HepG2 (cell line): ENCODE results near the gene BCAM. TPM values are rescaled to one million over a fixed set of nuclear protein-coding genes. Genes with fewer than 3 reads are reported as not detected.

Experiments used
- ATAC-seq: fragments of 200-7000 bp; cut with Tn5 transposase; 3 replicates; pipeline ENCODE4 v1.9.1; 2020; ENCODE audit warnings: mild to moderate bottlenecking, moderate library complexity
- BruUV-seq: library from RNA; stranded (reverse); fragments of 400-500 nt; replicated peaks from 2 replicates; lab custom pipeline; 2021; lab: Mats Ljungman, UMichigan
- CTCF ChIA-PET: fragments of 300-600 bp; formaldehyde crosslinking; extraction: SDS; loops from one replicate; lab custom pipeline; 2021; ENCODE audit warnings: low total read pairs, inconsistent platforms, low intra/inter-chr PET ratio; lab: Yijun Ruan, JAX
- POLR2A ChIA-PET: fragments of 350-600 bp; sonication (Branson Sonifier 250); formaldehyde crosslinking; loops from one replicate; lab custom pipeline; 2020; ENCODE audit warnings: antibody characterized with exemption, inconsistent platforms; lab: Yijun Ruan, JAX
- DNase-seq: peaks from one replicate; pipeline ENCODE4 v3.0.0-alpha.2; 2015; ENCODE audit warnings: low spot score
- FAIRE-seq: peaks from 3 replicates; lab custom pipeline; 2011; peaks lifted over from hg19 to GRCh38; lab: Jason Lieb, UNC
- H2AFZ ChIP-seq: one replicate; pipeline ENCODE4 v1.6.1; 2011; ENCODE audit warnings: low read length, inconsistent platforms
- H3K27ac ChIP-seq: fragments of 300-600 bp; 3 replicates; pipeline ENCODE4 v1.8.0; 2011; ENCODE audit warnings: mixed run types, mild to moderate bottlenecking, mixed read lengths, low read length, inconsistent platforms; ENCODE audit not compliant: insufficient read depth; ENCODE audit errors: extremely low read length
- H3K27me3 ChIP-seq, 2 experiments: fragments of 200-600 bp in 1 of 2; 2 replicates in 1 of 2; 3 replicates in 1 of 2; pipeline versions ENCODE4 v1.6.0 to v1.8.0; 2011; ENCODE audit warnings: low read length in 2 of 2, mild to moderate bottlenecking in 2 of 2, moderate library complexity in 2 of 2, inconsistent platforms in 1 of 2; ENCODE audit not compliant: insufficient read depth in 2 of 2, control insufficient read depth in 1 of 2
- H3K36me3 ChIP-seq, 2 experiments: fragments of 200-600 bp in 1 of 2; replicated peaks in 1 of 2; 2 replicates in 1 of 2; 3 replicates in 1 of 2; pipeline versions ENCODE4 v1.5.1 to v1.8.0; 2011; ENCODE audit warnings: low read length in 2 of 2, inconsistent platforms in 1 of 2; ENCODE audit not compliant: insufficient read depth in 2 of 2, control insufficient read depth in 1 of 2
- H3K4me1 ChIP-seq: 2 replicates; pipeline ENCODE4 v1.5.1; 2012; ENCODE audit warnings: low read length, inconsistent platforms; ENCODE audit not compliant: insufficient read depth
- H3K4me2 ChIP-seq: 2 replicates; pipeline ENCODE4 v1.6.0; 2011; ENCODE audit warnings: low read depth, low read length, inconsistent platforms
- H3K4me3 ChIP-seq, 3 experiments: fragments of 200-600 bp in 1 of 3; sonication (generic), shearing (Covaris generic) in 1 of 3; replicated peaks in 1 of 3; 2 replicates each; pipeline ENCODE4 v1.5.1; 2011 to 2016; ENCODE audit warnings: low read length in 3 of 3, inconsistent platforms in 2 of 3, low read depth in 2 of 3, mild to moderate bottlenecking in 2 of 3, control low read depth in 1 of 3, mixed read lengths in 1 of 3; ENCODE audit not compliant: insufficient read depth in 1 of 3
- H3K79me2 ChIP-seq: one replicate; pipeline ENCODE4 v1.6.1; 2011; ENCODE audit warnings: low read length, inconsistent platforms; ENCODE audit not compliant: insufficient read depth
- H3K9ac ChIP-seq: 2 replicates; pipeline ENCODE4 v1.6.0; 2011; ENCODE audit warnings: mild to moderate bottlenecking, low read depth, low read length, inconsistent platforms; ENCODE audit not compliant: insufficient read depth
- H3K9me3 ChIP-seq: 2 replicates; pipeline ENCODE4 v1.5.1; 2012; ENCODE audit warnings: mild to moderate bottlenecking, low read length
- H4K20me1 ChIP-seq: 2 replicates; pipeline ENCODE4 v1.6.0; 2011; ENCODE audit warnings: inconsistent platforms, mild to moderate bottlenecking, low read length, moderate library complexity; ENCODE audit not compliant: insufficient read depth
- CHD2 ChIP-seq: IDR thresholded peaks from 2 replicates; pipeline ENCODE4 v1.6.1; 2011; ENCODE audit warnings: low read depth, low read length, improper control_type of control experiment
- EHMT2 ChIP-seq: fragments of 200-600 bp; sonication (generic); IDR thresholded peaks from 2 replicates; pipeline ENCODE4 v1.7.0; 2017; ENCODE audit warnings: antibody characterized with exemption, low read depth, low read length, borderline replicate concordance
- KAT2B ChIP-seq: fragments of 150-350 bp; IDR thresholded peaks from 2 replicates; pipeline ENCODE4 v1.6.1; 2014; ENCODE audit warnings: low read depth, low read length, borderline replicate concordance
- KIAA2018 ChIP-seq: sonication (generic); formaldehyde crosslinking; IDR thresholded peaks from 2 replicates; pipeline ENCODE4 v1.5.0; 2020; ENCODE audit warnings: mild to moderate bottlenecking, missing genetic modification reagents, borderline replicate concordance
- MZF1 ChIP-seq: sonication (generic); formaldehyde crosslinking; IDR thresholded peaks from 2 replicates; pipeline ENCODE4 v1.8.1; 2023; ENCODE audit warnings: mild to moderate bottlenecking, missing genetic modification reagents, borderline replicate concordance
- POLR2A ChIP-seq, 2 experiments: IDR thresholded peaks; 2 replicates each; pipeline ENCODE4 v1.6.1; 2011; ENCODE audit warnings: low read depth in 2 of 2, low read length in 2 of 2, mild to moderate bottlenecking in 1 of 2, moderate library complexity in 1 of 2; ENCODE audit not compliant: insufficient read depth in 1 of 2
- SALL1 ChIP-seq: sonication (generic); formaldehyde crosslinking; IDR thresholded peaks from 2 replicates; pipeline ENCODE4 v1.8.0; 2022; ENCODE audit warnings: mild to moderate bottlenecking, missing genetic modification reagents
- SP5 ChIP-seq: IDR thresholded peaks from 2 replicates; pipeline ENCODE4 v1.6.1; 2016; ENCODE audit warnings: low read depth, borderline replicate concordance
- ZNF343 ChIP-seq: sonication (generic); formaldehyde crosslinking; IDR thresholded peaks from 2 replicates; pipeline ENCODE4 v1.4.0; 2020; ENCODE audit warnings: mild to moderate bottlenecking, missing genetic modification reagents
- ZNF468 ChIP-seq: sonication (generic); formaldehyde crosslinking; IDR thresholded peaks from 2 replicates; pipeline ENCODE4 v1.8.0; 2022; ENCODE audit warnings: mild to moderate bottlenecking, moderate library complexity, missing genetic modification reagents
- ZNF616 ChIP-seq: sonication (generic); formaldehyde crosslinking; IDR thresholded peaks from 2 replicates; pipeline ENCODE4 v1.5.0; 2020; ENCODE audit warnings: low read depth, mild to moderate bottlenecking, missing genetic modification reagents
- ZNF770 ChIP-seq: sonication (generic); formaldehyde crosslinking; IDR thresholded peaks from 2 replicates; pipeline ENCODE4 v1.5.0; 2020; ENCODE audit warnings: mild to moderate bottlenecking, missing genetic modification reagents
- WGBS: methylation state at CpG from one replicate; pipeline ENCODE4 v1.1.6; 2017; ENCODE audit warnings: low lambda C conversion rate; 5-methylcytosine and 5-hydroxymethylcytosine counted together
- in situ Hi-C: cut with HindIII; loops from 2 replicates; pipeline ENCODE4 v1.10.0; 2017; ENCODE audit warnings: low pct_unique_long_range_greater_than_20kb; ENCODE audit not compliant: extremely low pct_ligation_motif_present
- intact Hi-C: fragments of 100-400 bp; cut with micrococcal nuclease; formaldehyde crosslinking; loops from one replicate; pipeline ENCODE4 v1.10.0; 2022; ENCODE audit not compliant: unreplicated experiment
- polyA plus RNA-seq, 8 experiments: library from polyadenylated mRNA; depleted of rRNA in 3 of 8; stranded (reverse) in 7 of 8; unstranded in 1 of 8; fragments of >200 nt; fragmentation: Illumina TruSeq in 4 of 8; extraction: Trizol in 4 of 8; gene quantifications; 2 replicates each; pipeline versions ENCODE4 v1.2.1 to v1.2.3, GENCODE V29; 2011 to 2016; ENCODE audit warnings: low read depth in 4 of 8, missing spikeins in 1 of 8, mixed read lengths in 1 of 8; ENCODE audit not compliant: insufficient read depth in 1 of 8
- total RNA-seq, 5 experiments: library from RNA; depleted of rRNA; stranded (reverse); fragments of >200 nt; fragmentation: Illumina TruSeq; extraction: Trizol; gene quantifications; 2 replicates each; pipeline ENCODE4 v1.2.3, GENCODE V29; 2016; ENCODE audit warnings: low read depth in 1 of 5
- TF ChIP-seq, protein P1 (sequence below): sonication (generic); formaldehyde crosslinking; IDR thresholded peaks from 2 replicates; pipeline ENCODE4 v1.4.0; 2020; ENCODE audit warnings: missing genetic modification reagents

Gene BCAM
- total and polyA plus RNA-seq, 2 of the 13 experiments (the other 11 are each of a cell fraction or from before 2014, with no cell fraction given), result 51.2 to 62.7 TPM

- ChIA-PET CTCF (no interaction called here), POLR2A (interaction anchor here (1.2 to 4.5 kb wide), 3 partner anchors 9 to 23 kb away, joined by 3 to 36 read pairs (median 10); partner anchors contain the start of gene TOMM40)
- BruUV-seq, result no TSS peak
- ATAC-seq (0 out of 3 replicates have a peak, but pooled peaks have one; percentile 14), FAIRE-seq (no peak), DNase-seq (no peak)
- WGBS, result 73% methylated on average over 12 of the region's 12 CpGs
- peaks cover 11 to 35% of the 10 kb centered on the region in 2 experiments; a peak in 4 of 5 replicates for H3K36me3 ChIP-seq
- no peaks in the 10 kb centered on the region for H3K27me3 ChIP-seq
- no peaks in the 10 kb centered on the region for H3K9me3 ChIP-seq
- no peak overlapping the region for H3K9ac ChIP-seq
- in situ Hi-C loops, result no loop called here
- intact Hi-C loops, result no loop called here
- H4K20me1 ChIP-seq, result no peaks in the 10 kb centered on the region
- H3K27ac ChIP-seq, result peak overlapping the region; percentile 57
- H3K4me3 ChIP-seq, result no peak overlapping the region
- no peak overlapping the region for H2AFZ ChIP-seq
- H3K4me1 ChIP-seq, result peaks cover 59% of the 10 kb centered on the region
- peaks cover 4% of the 10 kb centered on the region for H3K79me2 ChIP-seq
- H3K4me2 ChIP-seq, result no peak overlapping the region
- no peak for TF ChIP-seq KAT2B
- TF ChIP-seq POLR2A (IDR thresholded peaks at IDR 0.05; ENCODE audit: insufficient read depth in 1 of 2, low read depth in 2 of 2, low read length in 2 of 2), result no peak
- TF ChIP-seq SP5 (CRISPR knock-in tag), result no peak
- no peak for TF ChIP-seq KIAA2018 (CRISPR knock-in tag)
- TF ChIP-seq ZNF616, result no peak
- TF ChIP-seq, protein P1, sequence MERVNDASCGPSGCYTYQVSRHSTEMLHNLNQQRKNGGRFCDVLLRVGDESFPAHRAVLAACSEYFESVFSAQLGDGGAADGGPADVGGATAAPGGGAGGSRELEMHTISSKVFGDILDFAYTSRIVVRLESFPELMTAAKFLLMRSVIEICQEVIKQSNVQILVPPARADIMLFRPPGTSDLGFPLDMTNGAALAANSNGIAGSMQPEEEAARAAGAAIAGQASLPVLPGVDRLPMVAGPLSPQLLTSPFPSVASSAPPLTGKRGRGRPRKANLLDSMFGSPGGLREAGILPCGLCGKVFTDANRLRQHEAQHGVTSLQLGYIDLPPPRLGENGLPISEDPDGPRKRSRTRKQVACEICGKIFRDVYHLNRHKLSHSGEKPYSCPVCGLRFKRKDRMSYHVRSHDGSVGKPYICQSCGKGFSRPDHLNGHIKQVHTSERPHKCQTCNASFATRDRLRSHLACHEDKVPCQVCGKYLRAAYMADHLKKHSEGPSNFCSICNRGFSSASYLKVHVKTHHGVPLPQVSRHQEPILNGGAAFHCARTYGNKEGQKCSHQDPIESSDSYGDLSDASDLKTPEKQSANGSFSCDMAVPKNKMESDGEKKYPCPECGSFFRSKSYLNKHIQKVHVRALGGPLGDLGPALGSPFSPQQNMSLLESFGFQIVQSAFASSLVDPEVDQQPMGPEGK, result no peak
- TF ChIP-seq CHD2, result no peak
- no peak for TF ChIP-seq MZF1 (CRISPR knock-in tag)
- peak; percentile 14; the same call in 1 of the 2 replicates for TF ChIP-seq SALL1 (CRISPR knock-in tag)
- peak; percentile 64; the same call in 1 of the 2 replicates for TF ChIP-seq ZNF770 (CRISPR knock-in tag)
- no peak for TF ChIP-seq EHMT2
- no peak for TF ChIP-seq ZNF468 (CRISPR knock-in tag)
- no peak for TF ChIP-seq ZNF343 (CRISPR knock-in tag)
These were observed 58.7 kb downstream of the BCAM start for GRCh38 chr19:44867578-44867977.
